Aorta (tissue), 5 donors: ENCODE measurements around the gene JOSD2. TPM values are rescaled to one million over a fixed set of nuclear protein-coding genes. Genes with fewer than 3 reads are reported as not detected.

ENCODE experiments used
- ATAC-seq: fragments of 200-7000 bp; cut with Tn5 transposase; one replicate; pipeline ENCODE4 v1.9.1; 2022; ENCODE audit warnings: moderate library complexity; ENCODE audit not compliant: low FRiP score
- DNase-seq, 2 donors: peaks; one replicate each; pipeline ENCODE4 v3.0.0-alpha.2; 2020
- H3K27ac ChIP-seq, 2 donors: one replicate each; pipeline ENCODE4 v1.5.1; 2013; ENCODE audit warnings: low read length in 2 of 2, mild to moderate bottlenecking in 2 of 2, moderate library complexity in 2 of 2, control low read depth in 1 of 2, inconsistent platforms in 1 of 2, low read depth in 1 of 2
- H3K27me3 ChIP-seq, 2 donors: one replicate each; pipeline ENCODE4 v1.6.1; 2013; ENCODE audit warnings: control low read depth in 1 of 2, low read length in 1 of 2, mild to moderate bottlenecking in 1 of 2, moderate library complexity in 1 of 2; ENCODE audit not compliant: insufficient read depth in 2 of 2, control insufficient read depth in 1 of 2
- H3K36me3 ChIP-seq, 2 donors: one replicate each; pipeline ENCODE4 v1.6.1; 2013; ENCODE audit warnings: control low read depth in 1 of 2, low read length in 1 of 2, mild to moderate bottlenecking in 1 of 2; ENCODE audit not compliant: insufficient read depth in 2 of 2, control insufficient read depth in 1 of 2
- H3K4me1 ChIP-seq, 2 donors: one replicate each; pipeline ENCODE4 v1.6.1; 2013; ENCODE audit warnings: low read length in 2 of 2, control low read depth in 1 of 2, mild to moderate bottlenecking in 1 of 2, moderate library complexity in 1 of 2; ENCODE audit not compliant: insufficient read depth in 2 of 2, control insufficient read depth in 1 of 2
- H3K4me3 ChIP-seq, 2 donors: one replicate each; pipeline ENCODE4 v1.5.1; 2013; ENCODE audit warnings: low read length in 2 of 2, control low read depth in 1 of 2, mild to moderate bottlenecking in 1 of 2
- H3K9me3 ChIP-seq: one replicate; pipeline ENCODE4 v1.6.1; 2013; ENCODE audit warnings: mild to moderate bottlenecking, low read length; ENCODE audit not compliant: control insufficient read depth
- WGBS, 2 donors: extraction: QIAGEN DNeasy Blood & Tissue Kit; methylation state at CpG; one replicate each; pipeline ENCODE4 v1.1.7; 2013; 5-methylcytosine and 5-hydroxymethylcytosine counted together
- intact Hi-C, 2 donors: fragments of 100-400 bp; cut with DNase I; formaldehyde crosslinking; loops; one replicate each; pipeline versions ENCODE4 v1.14.2 to v1.15.0; 2022
- polyA plus RNA-seq, 2 donors: library from polyadenylated mRNA; stranded (reverse); fragments of 200-250 nt; gene quantifications; one replicate each; pipeline ENCODE4 v1.2.3, GENCODE V29; 2013
- total RNA-seq, 2 donors: library from RNA; stranded (reverse); fragmentation: NEBNext Ultra II Directional; extraction: Animal tissue kit (Norgen Biotek cat#: 25700); gene quantifications; one replicate each; pipeline ENCODE4 v1.2.1, GENCODE V29; 2021
- donor health status: healthy with polysubstance abuse.
- donor health status: Bipolar disorder and iron deficiency.
- donor health status: DM: no; HTN: no; CAD: no.
- donor health status: DM: no; HTN: no; CAD: no.
- donor health status: DM: yes; HTN: yes; CAD: no.

Gene JOSD2
- total and polyA plus RNA-seq, 4 donors, result 26.6 to 76.1 (median 37.2) TPM

- H3K36me3 ChIP-seq, result no peaks in the 10 kb centered on the region
- no peak overlapping the region for H3K4me3 ChIP-seq
- no peak for ATAC-seq
- intact Hi-C loops, result no loop called here
- no peaks in the 10 kb centered on the region for H3K27me3 ChIP-seq
- whole genome bisulfite sequencing, 2 donors, result 65 to 66% methylated on average over 31 to 32 of the region's 32 CpGs
- no peaks in the 10 kb centered on the region for H3K4me1 ChIP-seq
- no peaks in the 10 kb centered on the region for H3K9me3 ChIP-seq
- no peak overlapping the region for H3K27ac ChIP-seq
- DNase-seq, result no peak
These were observed 51.9 kb downstream of the JOSD2 start for GRCh38 chr19:50459067-50459456.

GRCh38 chr19:50458396-50459066, 52.5 kb downstream of the JOSD2 start:
- Histone ChIP-seq H3K9me3 (no peaks in the 10 kb centered on the region), H3K36me3 (no peaks in the 10 kb centered on the region), H3K4me1 (no peaks in the 10 kb centered on the region), H3K27me3 (no peaks in the 10 kb centered on the region), H3K4me3 (no peak overlapping the region), H3K27ac (no peak overlapping the region)
- DNase-seq, result no peak
- intact Hi-C loops, result no loop called here
- no peak for ATAC-seq
- 42 to 49% methylated on average over 49 to 50 of the region's 50 CpGs for WGBS, 2 donors

GRCh38 chr19:50457300-50457699, 53.7 kb downstream of the JOSD2 start:
- no peak overlapping the region for H3K27ac ChIP-seq
- no peaks in the 10 kb centered on the region for H3K27me3 ChIP-seq
- 80 to 88% methylated on average over 5 of the region's 5 CpGs for WGBS, 2 donors
- no peak overlapping the region for H3K4me3 ChIP-seq
- no peaks in the 10 kb centered on the region for H3K4me1 ChIP-seq
- H3K9me3 ChIP-seq, result no peaks in the 10 kb centered on the region
- ATAC-seq, result no peak
- intact Hi-C loops, result no loop called here
- DNase-seq, result no peak
- H3K36me3 ChIP-seq, result no peaks in the 10 kb centered on the region

Other genes starting within 250 kb of the JOSD2 start
- 1 to 10 TPM; 1.6 to 3.2 TPM for gene KCNC3, start 181.8 kb downstream of the JOSD2 start, total RNA-seq
- gene KCNC3, start 181.8 kb downstream of the JOSD2 start, polyA plus RNA-seq, result under 1 TPM; 0.15 to 0.88 TPM
- gene NAPSA, start 145.6 kb downstream of the JOSD2 start, total RNA-seq, result 1 to 10 TPM in 1 of 2 donors, under 1 TPM in 1; 0.52 to 1.5 TPM
- gene NAPSA, start 145.6 kb downstream of the JOSD2 start, polyA plus RNA-seq, result 1 to 10 TPM; 1.1 to 1.6 TPM
- gene NR1H2, start 134.7 kb downstream of the JOSD2 start, total RNA-seq, result 10 to 100 TPM; 82.6 to 91.0 TPM
- 100 to 1,000 TPM in 1 of 2 donors, 10 to 100 TPM in 1; 53.5 to 126 TPM for gene NR1H2, start 134.7 kb downstream of the JOSD2 start, polyA plus RNA-seq
- 10 to 100 TPM; 13.2 to 26.9 TPM for gene POLD1, start 126.8 kb downstream of the JOSD2 start, total RNA-seq
- gene POLD1, start 126.8 kb downstream of the JOSD2 start, polyA plus RNA-seq, result 10 to 100 TPM in 1 of 2 donors, 1 to 10 TPM in 1; 5.4 to 27.7 TPM
- gene SPIB, start 92.3 kb downstream of the JOSD2 start, total RNA-seq, result under 1 TPM; 0.48 to 0.62 TPM
- 1 to 10 TPM in 1 of 2 donors, under 1 TPM in 1; 0.05 to 5.1 TPM for gene SPIB, start 92.3 kb downstream of the JOSD2 start, polyA plus RNA-seq
- not detected for gene MYBPC2, start 78.3 kb downstream of the JOSD2 start, total RNA-seq
- gene MYBPC2, start 78.3 kb downstream of the JOSD2 start, polyA plus RNA-seq, result under 1 TPM in 1 of 2 donors, not detected in 1; 0.03 TPM
- gene EMC10, start 34.7 kb downstream of the JOSD2 start, total RNA-seq, result 10 to 100 TPM; 79.6 to 86.5 TPM
- gene EMC10, start 34.7 kb downstream of the JOSD2 start, polyA plus RNA-seq, result 100 to 1,000 TPM in 1 of 2 donors, 10 to 100 TPM in 1; 65.2 to 111 TPM
- gene GARIN5A, start 34.3 kb downstream of the JOSD2 start, total RNA-seq, result not detected
- not detected for gene GARIN5A, start 34.3 kb downstream of the JOSD2 start, polyA plus RNA-seq
- gene ASPDH, start 2.7 kb upstream of the JOSD2 start, total RNA-seq, result not detected
- gene ASPDH, start 2.7 kb upstream of the JOSD2 start, polyA plus RNA-seq, result 1 to 10 TPM in 1 of 2 donors, not detected in 1; 1.9 TPM
- 10 to 100 TPM in 1 of 2 donors, 1 to 10 TPM in 1; 5.7 to 12.2 TPM for gene LRRC4B, start 57.2 kb upstream of the JOSD2 start, total RNA-seq
- gene LRRC4B, start 57.2 kb upstream of the JOSD2 start, polyA plus RNA-seq, result 1 to 10 TPM in 1 of 2 donors, under 1 TPM in 1; 0.63 to 1.8 TPM
- gene SYT3, start 128.7 kb upstream of the JOSD2 start, total RNA-seq, result under 1 TPM; 0.45 to 0.55 TPM
- not detected for gene SYT3, start 128.7 kb upstream of the JOSD2 start, polyA plus RNA-seq
- not detected for gene C19orf81, start 138.3 kb upstream of the JOSD2 start, total RNA-seq
- gene C19orf81, start 138.3 kb upstream of the JOSD2 start, polyA plus RNA-seq, result not detected
- 1 to 10 TPM in 1 of 2 donors, under 1 TPM in 1; 0.45 to 1.4 TPM for gene SHANK1, start 208.6 kb upstream of the JOSD2 start, total RNA-seq
- 1 to 10 TPM in 1 of 2 donors, under 1 TPM in 1; 0.38 to 1.8 TPM for gene SHANK1, start 208.6 kb upstream of the JOSD2 start, polyA plus RNA-seq
- 10 to 100 TPM in 1 of 2 donors, 1 to 10 TPM in 1; 8.4 to 28.7 TPM for gene CLEC11A, start 212.2 kb upstream of the JOSD2 start, total RNA-seq
- gene CLEC11A, start 212.2 kb upstream of the JOSD2 start, polyA plus RNA-seq, result 10 to 100 TPM in 1 of 2 donors, 1 to 10 TPM in 1; 2.0 to 17.7 TPM